ENCODE results near the gene VDAC1.
A peak's percentile ranks its signal among the peaks of the same experiment; 100 is the strongest.
"Not testable (repeated sequence)": the region's sequence is repeated elsewhere in the genome, so short reads cannot be mapped to it uniquely, and the experiment has no call there.

The VDAC1 gene

DNA sequence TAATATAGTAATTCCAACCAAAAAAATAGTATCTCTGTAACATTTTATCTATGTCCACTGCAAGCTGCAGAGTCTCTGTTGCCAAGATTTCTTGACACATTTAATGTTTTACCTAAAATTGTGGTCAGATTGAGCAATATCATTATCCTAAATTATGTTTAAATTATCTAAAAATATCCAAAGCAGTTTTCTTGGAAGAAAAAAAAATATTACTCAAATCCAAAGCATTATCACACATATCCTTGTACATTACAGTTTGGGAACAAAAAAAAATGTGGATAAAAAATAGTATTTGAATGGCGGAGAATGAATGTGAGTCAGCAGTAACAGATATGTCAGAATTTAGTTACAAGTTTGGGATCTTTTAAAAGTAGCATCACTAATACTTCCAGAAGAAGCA, 48.6 kb downstream of the VDAC1 start:
- H2AK5ac ChIP-seq (ENCODE audit: low read length, severe bottlenecking); DNase-seq; H3K9me3 ChIP-seq (ENCODE audit: control insufficient read depth, low read length); H3K27me3 ChIP-seq (ENCODE audit: control insufficient read depth in 1 of 2, insufficient read depth in 1 of 2, low read length in 2 of 2); H3K23ac ChIP-seq (ENCODE audit: low read length in 2 of 2); H2BK120ac ChIP-seq (ENCODE audit: low read depth, low read length); H3K18ac ChIP-seq (ENCODE audit: low read depth in 1 of 2, low read length in 2 of 2); H3K4me2 ChIP-seq (ENCODE audit: low read length, poor library complexity, severe bottlenecking); H2BK5ac ChIP-seq (ENCODE audit: low read depth, low read length, poor library complexity, severe bottlenecking); H3K4me1 ChIP-seq (ENCODE audit: control insufficient read depth, insufficient read depth, low read depth, low read length); H4K8ac ChIP-seq (ENCODE audit: low read length); H2AFZ ChIP-seq (ENCODE audit: low read depth, low read length); H3K4ac ChIP-seq (ENCODE audit: low read depth in 1 of 2, low read length in 2 of 2); H2BK15ac ChIP-seq (ENCODE audit: low read depth, poor library complexity, severe bottlenecking); H3K9ac ChIP-seq (ENCODE audit: low read length); H3K14ac ChIP-seq (ENCODE audit: low read length in 2 of 2); H3K27ac ChIP-seq (ENCODE audit: low read length, poor library complexity, severe bottlenecking); H4K91ac ChIP-seq (ENCODE audit: low read length); H2BK12ac ChIP-seq (ENCODE audit: low read length in 2 of 2); H3K4me3 ChIP-seq (ENCODE audit: insufficient read depth in 1 of 2, low read depth in 1 of 2, low read length in 2 of 2): not testable (repeated sequence)
- H3K36me3 ChIP-seq (ENCODE audit: control insufficient read depth in 1 of 2, insufficient read depth in 2 of 2, low read depth in 1 of 2, low read length in 2 of 2) = peaks cover 29 to 51% of the 10 kb centered on the region in 2 experiments
- WGBS = no CpG with 5 or more reads among the region's 1 CpG
- peaks cover 20% of the 10 kb centered on the region for H3K79me1 ChIP-seq (replicated peaks; ENCODE audit: low read length, poor library complexity, severe bottlenecking)

DNA sequence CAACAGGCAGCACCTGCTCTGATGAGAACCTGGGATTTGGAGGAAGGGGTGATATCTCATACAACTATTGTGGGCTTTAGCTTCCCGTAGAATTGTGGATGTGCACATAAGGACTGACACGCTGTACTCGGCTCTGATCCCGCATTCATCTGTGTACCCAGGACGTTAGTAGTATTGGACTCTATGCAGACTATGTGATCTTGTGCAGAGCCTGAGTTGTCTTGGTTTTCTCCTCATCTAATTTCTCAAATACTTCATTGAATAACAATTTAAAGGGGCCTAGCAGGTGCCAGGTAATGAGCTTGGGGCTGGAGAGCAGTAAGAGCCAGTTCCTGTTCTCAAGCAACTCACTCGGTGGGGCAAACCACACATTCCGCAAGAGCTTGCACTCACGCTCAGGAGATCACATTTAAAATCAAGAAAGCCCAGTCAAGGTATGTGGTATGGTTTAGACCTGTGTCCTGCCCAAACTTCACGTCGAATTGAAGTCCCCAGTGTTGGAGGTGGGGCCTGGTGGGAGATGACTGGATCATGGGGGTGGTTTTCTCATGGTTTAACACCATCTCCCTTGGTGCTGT, 51.1 kb downstream of the VDAC1 start:
- no peak overlapping the region for H3K4me3 ChIP-seq (ENCODE audit: insufficient read depth in 1 of 2, low read depth in 1 of 2, low read length in 2 of 2)
- peaks cover 6% of the 10 kb centered on the region for H3K4me1 ChIP-seq (ENCODE audit: control insufficient read depth, insufficient read depth, low read depth, low read length)
- H3K14ac ChIP-seq (ENCODE audit: low read length in 2 of 2) = no peak overlapping the region
- no peak overlapping the region for H2BK12ac ChIP-seq (ENCODE audit: low read length in 2 of 2)
- H2BK5ac ChIP-seq (ENCODE audit: low read depth, low read length, poor library complexity, severe bottlenecking) = no peak overlapping the region
- peaks cover 21 to 38% of the 10 kb centered on the region in 2 experiments for H3K36me3 ChIP-seq (ENCODE audit: control insufficient read depth in 1 of 2, insufficient read depth in 2 of 2, low read depth in 1 of 2, low read length in 2 of 2)
- H2BK120ac ChIP-seq (ENCODE audit: low read depth, low read length) = no peak overlapping the region
- H3K9ac ChIP-seq (ENCODE audit: low read length) = no peak overlapping the region
- H3K18ac ChIP-seq (ENCODE audit: low read depth in 1 of 2, low read length in 2 of 2) = no peak overlapping the region
- H3K23ac ChIP-seq (ENCODE audit: low read length in 2 of 2) = no peak overlapping the region
- no peak overlapping the region for H3K4me2 ChIP-seq (ENCODE audit: low read length, poor library complexity, severe bottlenecking)
- H3K27ac ChIP-seq (ENCODE audit: low read length, poor library complexity, severe bottlenecking) = peak overlapping the region; percentile 9
- no peak overlapping the region for H2BK15ac ChIP-seq (ENCODE audit: low read depth, poor library complexity, severe bottlenecking)
- DNase-seq = no peak
- H4K8ac ChIP-seq (ENCODE audit: low read length) = no peak overlapping the region
- H4K91ac ChIP-seq (ENCODE audit: low read length) = no peak overlapping the region
- no peak overlapping the region for H2AFZ ChIP-seq (ENCODE audit: low read depth, low read length)
- H2AK5ac ChIP-seq (ENCODE audit: low read length, severe bottlenecking) = no peak overlapping the region
- H3K79me1 ChIP-seq (replicated peaks; ENCODE audit: low read length, poor library complexity, severe bottlenecking) = peaks cover 17% of the 10 kb centered on the region
- H3K9me3 ChIP-seq (ENCODE audit: control insufficient read depth, low read length) = no peaks in the 10 kb centered on the region
- 92% methylated on average over 10 of the region's 10 CpGs for WGBS
- H3K4ac ChIP-seq (ENCODE audit: low read depth in 1 of 2, low read length in 2 of 2) = no peak overlapping the region
- H3K27me3 ChIP-seq (ENCODE audit: control insufficient read depth in 1 of 2, insufficient read depth in 1 of 2, low read length in 2 of 2) = no peaks in the 10 kb centered on the region

DNA sequence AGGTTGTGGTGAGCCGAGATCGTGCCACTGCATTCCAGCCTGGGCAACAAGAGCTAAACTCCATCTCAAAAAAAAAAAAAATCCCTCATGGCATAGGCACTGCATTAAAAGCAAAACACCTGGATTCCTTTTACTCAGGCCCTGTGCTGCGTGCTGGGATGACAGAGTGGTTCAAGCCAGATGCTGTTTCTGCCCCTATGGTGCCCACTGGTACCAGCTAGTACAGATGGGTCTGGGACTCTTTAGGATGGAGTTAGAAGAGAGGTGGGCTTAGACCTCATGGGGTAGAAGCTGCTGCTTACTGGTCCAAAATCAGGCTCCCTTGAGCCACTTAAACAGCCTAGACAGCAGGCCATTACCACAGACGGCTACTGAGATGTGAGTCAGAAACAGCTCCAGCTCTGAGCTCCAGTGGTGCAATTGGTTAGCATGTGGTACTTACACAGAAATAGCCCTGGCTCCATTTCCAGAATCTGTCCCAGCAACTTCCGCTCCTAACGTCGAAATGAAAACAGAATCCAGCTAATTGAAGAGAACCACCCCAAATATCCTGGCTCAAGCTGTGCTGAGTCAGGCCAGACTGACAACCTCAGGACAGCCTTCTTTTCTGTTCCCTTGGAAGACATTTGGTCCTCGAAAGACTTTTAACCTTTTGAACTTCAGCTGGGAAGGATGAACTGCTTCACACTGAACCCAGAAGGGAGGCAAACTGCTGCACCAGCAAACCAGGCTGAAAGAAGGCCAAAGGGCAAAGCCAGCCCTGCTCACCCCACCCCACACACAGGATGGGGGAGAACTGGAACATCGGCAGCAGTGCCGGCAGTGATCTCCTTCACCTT, 51.8 kb downstream of the VDAC1 start:
- H3K79me1 ChIP-seq (replicated peaks; ENCODE audit: low read length, poor library complexity, severe bottlenecking) = peaks cover 13% of the 10 kb centered on the region
- H2AFZ ChIP-seq (ENCODE audit: low read depth, low read length) = no peak overlapping the region
- H3K36me3 ChIP-seq (ENCODE audit: control insufficient read depth in 1 of 2, insufficient read depth in 2 of 2, low read depth in 1 of 2, low read length in 2 of 2) = peaks cover 16 to 35% of the 10 kb centered on the region in 2 experiments
- H2BK120ac ChIP-seq (ENCODE audit: low read depth, low read length) = no peak overlapping the region
- H3K4me1 ChIP-seq (ENCODE audit: control insufficient read depth, insufficient read depth, low read depth, low read length) = peaks cover 6% of the 10 kb centered on the region
- H3K27me3 ChIP-seq (ENCODE audit: control insufficient read depth in 1 of 2, insufficient read depth in 1 of 2, low read length in 2 of 2) = peaks cover 0 to 2% of the 10 kb centered on the region in 2 experiments
- no peak overlapping the region for H4K91ac ChIP-seq (ENCODE audit: low read length)
- peak; percentile 84 for DNase-seq
- no peak overlapping the region for H3K23ac ChIP-seq (ENCODE audit: low read length in 2 of 2)
- no peak overlapping the region for H2BK12ac ChIP-seq (ENCODE audit: low read length in 2 of 2)
- no peak overlapping the region for H2BK15ac ChIP-seq (ENCODE audit: low read depth, poor library complexity, severe bottlenecking)
- H3K9me3 ChIP-seq (ENCODE audit: control insufficient read depth, low read length) = no peaks in the 10 kb centered on the region
- H3K4me3 ChIP-seq (ENCODE audit: insufficient read depth in 1 of 2, low read depth in 1 of 2, low read length in 2 of 2) = no peak overlapping the region
- H3K4ac ChIP-seq (ENCODE audit: low read depth in 1 of 2, low read length in 2 of 2) = no peak overlapping the region
- no peak overlapping the region for H4K8ac ChIP-seq (ENCODE audit: low read length)
- no peak overlapping the region for H2BK5ac ChIP-seq (ENCODE audit: low read depth, low read length, poor library complexity, severe bottlenecking)
- WGBS = 68% methylated on average over 10 of the region's 10 CpGs
- H2AK5ac ChIP-seq (ENCODE audit: low read length, severe bottlenecking) = no peak overlapping the region
- no peak overlapping the region for H3K14ac ChIP-seq (ENCODE audit: low read length in 2 of 2)
- peak overlapping the region; percentile 15 for H3K27ac ChIP-seq (ENCODE audit: low read length, poor library complexity, severe bottlenecking)
- H3K18ac ChIP-seq (ENCODE audit: low read depth in 1 of 2, low read length in 2 of 2) = no peak overlapping the region
- H3K4me2 ChIP-seq (ENCODE audit: low read length, poor library complexity, severe bottlenecking) = no peak overlapping the region
- no peak overlapping the region for H3K9ac ChIP-seq (ENCODE audit: low read length)

DNA sequence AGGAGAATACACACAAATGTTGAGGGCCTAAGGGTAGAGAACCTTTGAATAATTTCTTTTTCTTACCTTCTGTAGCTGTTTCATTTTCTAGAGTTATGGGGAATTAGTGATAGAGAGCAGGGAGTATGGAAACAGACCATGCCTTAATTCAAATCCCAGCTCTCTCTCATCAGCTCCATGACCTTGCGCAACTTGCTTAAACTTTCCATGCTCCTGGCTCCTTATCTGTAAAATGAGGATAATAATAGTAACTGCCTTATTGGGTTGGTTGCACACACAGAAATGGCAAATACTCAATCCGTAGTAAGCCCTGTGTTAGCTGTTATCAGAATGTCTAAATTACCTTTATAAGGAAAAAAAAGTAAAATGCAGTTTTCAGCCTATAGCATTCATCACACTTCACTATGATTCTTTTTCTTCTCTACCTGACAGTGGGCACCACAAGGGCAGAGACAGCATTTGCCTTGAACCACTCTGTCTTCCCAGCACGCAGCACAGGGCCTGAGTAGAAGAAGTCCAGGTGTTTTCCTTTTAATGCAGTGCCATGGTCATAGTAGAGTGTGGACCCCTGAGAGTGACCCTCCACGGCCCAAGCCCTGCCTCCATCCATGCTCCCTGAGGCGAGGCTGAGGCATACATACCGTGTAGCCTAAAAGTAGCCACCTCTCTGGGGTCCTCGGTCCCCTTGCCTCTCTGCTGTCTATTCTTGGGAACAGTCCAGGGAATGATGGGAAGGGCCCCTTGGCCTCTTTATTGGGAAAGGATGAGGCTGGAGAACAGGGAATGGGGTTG, 53.8 kb downstream of the VDAC1 start:
- Histone ChIP-seq H2AFZ (ENCODE audit: low read depth, low read length) (no peak overlapping the region), H3K27ac (ENCODE audit: low read length, poor library complexity, severe bottlenecking) (no peak overlapping the region), H3K79me1 (replicated peaks; ENCODE audit: low read length, poor library complexity, severe bottlenecking) (peaks cover 3% of the 10 kb centered on the region), H2AK5ac (ENCODE audit: low read length, severe bottlenecking) (no peak overlapping the region), H3K4me3 (ENCODE audit: insufficient read depth in 1 of 2, low read depth in 1 of 2, low read length in 2 of 2) (no peak overlapping the region), H3K36me3 (ENCODE audit: control insufficient read depth in 1 of 2, insufficient read depth in 2 of 2, low read depth in 1 of 2, low read length in 2 of 2) (peaks cover 12 to 16% of the 10 kb centered on the region in 2 experiments), H2BK12ac (ENCODE audit: low read length in 2 of 2) (no peak overlapping the region), H2BK5ac (ENCODE audit: low read depth, low read length, poor library complexity, severe bottlenecking) (no peak overlapping the region), H3K9me3 (ENCODE audit: control insufficient read depth, low read length) (no peaks in the 10 kb centered on the region), H4K8ac (ENCODE audit: low read length) (no peak overlapping the region), H3K23ac (ENCODE audit: low read length in 2 of 2) (no peak overlapping the region), H3K4ac (ENCODE audit: low read depth in 1 of 2, low read length in 2 of 2) (no peak overlapping the region), H3K27me3 (ENCODE audit: control insufficient read depth in 1 of 2, insufficient read depth in 1 of 2, low read length in 2 of 2) (peaks cover 0 to 21% of the 10 kb centered on the region in 2 experiments), H4K91ac (ENCODE audit: low read length) (no peak overlapping the region), H3K4me1 (ENCODE audit: control insufficient read depth, insufficient read depth, low read depth, low read length) (peaks cover 6% of the 10 kb centered on the region), H3K4me2 (ENCODE audit: low read length, poor library complexity, severe bottlenecking) (no peak overlapping the region), H3K18ac (ENCODE audit: low read depth in 1 of 2, low read length in 2 of 2) (no peak overlapping the region), H3K14ac (ENCODE audit: low read length in 2 of 2) (no peak overlapping the region), H3K9ac (ENCODE audit: low read length) (no peak overlapping the region), H2BK120ac (ENCODE audit: low read depth, low read length) (no peak overlapping the region), H2BK15ac (ENCODE audit: low read depth, poor library complexity, severe bottlenecking) (no peak overlapping the region)
- DNase-seq = no peak
- WGBS = 92% methylated on average over 5 of the region's 7 CpGs

All from mesenchymal stem cell (in vitro differentiated cells and primary cell).